Natural killer cell (primary cell): ENCODE measurements around the gene GRM5. TPM values are rescaled to one million over a fixed set of nuclear protein-coding genes. Genes with fewer than 3 reads are reported as not detected.
A peak's percentile ranks its signal among the peaks of the same experiment; 100 is the strongest.

Experiments used
- ATAC-seq, 3 donors: fragments of 150-1000 bp in 2 of 3; fragments of 200-7000 bp in 1 of 3; cut with Tn5 transposase; 1 replicate in 1 of 3; 2 replicates in 2 of 3; pipeline ENCODE4 v1.10.0; 2021; ENCODE audit warnings: mild to moderate bottlenecking in 2 of 3, moderate library complexity in 2 of 3
- DNase-seq, 2 donors: peaks; one replicate each; pipeline versions ENCODE4 v3.0.0 to v3.0.0-alpha.2; 2013 to 2021; ENCODE audit warnings: mixed read lengths in 1 of 2
- H3K27ac ChIP-seq: one replicate; pipeline ENCODE4 v1.5.1; 2013; ENCODE audit warnings: mild to moderate bottlenecking, low read length
- H3K27me3 ChIP-seq: one replicate; pipeline ENCODE4 v1.6.1; 2013; ENCODE audit warnings: low read length; ENCODE audit not compliant: control insufficient read depth, insufficient read depth
- H3K36me3 ChIP-seq: one replicate; pipeline ENCODE4 v1.6.1; 2013; ENCODE audit warnings: low read length; ENCODE audit not compliant: control insufficient read depth, insufficient read depth
- H3K4me1 ChIP-seq: one replicate; pipeline ENCODE4 v1.6.1; 2013; ENCODE audit warnings: low read length; ENCODE audit not compliant: control insufficient read depth, insufficient read depth
- H3K4me3 ChIP-seq: one replicate; pipeline ENCODE4 v1.5.1; 2013; ENCODE audit warnings: low read length
- H3K9me3 ChIP-seq: one replicate; pipeline ENCODE4 v1.6.1; 2013; ENCODE audit warnings: low read length; ENCODE audit not compliant: control insufficient read depth, insufficient read depth
- H3K27ac Mint-ChIP-seq, 2 donors: one replicate each; pipeline ENCODE4 v1.8.0; 2022; ENCODE audit warnings: mild to moderate bottlenecking in 2 of 2, mixed read lengths in 2 of 2, moderate library complexity in 1 of 2
- H3K27me3 Mint-ChIP-seq, 2 donors: one replicate each; pipeline ENCODE4 v1.8.0; 2022; ENCODE audit warnings: low read depth in 2 of 2, mixed read lengths in 2 of 2
- H3K36me3 Mint-ChIP-seq: one replicate; pipeline ENCODE4 v1.8.0; 2022; ENCODE audit warnings: mixed read lengths
- H3K4me1 Mint-ChIP-seq, 2 donors: one replicate each; pipeline ENCODE4 v1.8.0; 2022; ENCODE audit warnings: mixed read lengths in 2 of 2
- H3K4me3 Mint-ChIP-seq: one replicate; pipeline ENCODE4 v1.8.0; 2022; ENCODE audit warnings: mild to moderate bottlenecking, moderate library complexity, mixed read lengths
- H3K9me3 Mint-ChIP-seq, 2 donors: one replicate each; pipeline ENCODE4 v1.8.0; 2022; ENCODE audit warnings: mixed read lengths in 2 of 2
- CTCF ChIP-seq: fragments of 200-600 bp; IDR thresholded peaks from one replicate; pipeline ENCODE4 v1.8.0; 2022; ENCODE audit warnings: antibody characterized with exemption
- WGBS: methylation state at CpG from one replicate; pipeline ENCODE4 v1.1.7; 2013; ENCODE audit warnings: missing lambda C conversion rate; ENCODE audit not compliant: insufficient coverage; 5-methylcytosine and 5-hydroxymethylcytosine counted together
- intact Hi-C: fragments of 100-400 bp; cut with micrococcal nuclease; formaldehyde crosslinking; loops from one replicate; pipeline ENCODE4 v1.14.2; 2022
- total RNA-seq, 4 donors: library from RNA; stranded (reverse); fragments of 120-200 nt in 1 of 4; gene quantifications; one replicate each; pipeline versions ENCODE4 v1.2.3 to v1.2.4, GENCODE V29; 2013 to 2022

GRM5 gene
- total RNA-seq, 3 donors from 2014 or later (not counting 1 experiment from before 2014, with no cell fraction given): not detected

- H3K36me3 ChIP-seq: no peaks in the 10 kb centered on the region
- Mint-ChIP-seq H3K4me3 (peak overlapping the region; percentile 21), H3K4me1 (no peaks in the 10 kb centered on the region), H3K27me3 (no peaks in the 10 kb centered on the region), H3K9me3 (peaks cover 4% of the 10 kb centered on the region in 2 donors), H3K36me3 (peaks cover 5% of the 10 kb centered on the region), H3K27ac (no peak overlapping the region)
- 65% methylated on average over 2 of the region's 2 CpGs for WGBS
- TF ChIP-seq CTCF: no peak
- intact Hi-C loops: no loop called here
- ATAC-seq (peak in 2 of 3 donors; percentile 26 to 63), DNase-seq (no peak)
- H3K27me3 ChIP-seq: no peaks in the 10 kb centered on the region
- H3K9me3 ChIP-seq: no peaks in the 10 kb centered on the region
- H3K4me3 ChIP-seq: no peak overlapping the region
- H3K4me1 ChIP-seq: no peaks in the 10 kb centered on the region
- no peak overlapping the region for H3K27ac ChIP-seq
These were observed 264.2 kb downstream of the GRM5 start for GRCh38 chr11:88801484-88802123.

- Histone ChIP-seq H3K4me3 (no peak overlapping the region), H3K36me3 (no peaks in the 10 kb centered on the region), H3K27me3 (no peaks in the 10 kb centered on the region), H3K9me3 (no peaks in the 10 kb centered on the region), H3K4me1 (no peaks in the 10 kb centered on the region), H3K27ac (no peak overlapping the region)
- Mint-ChIP-seq H3K4me3 (no peak overlapping the region), H3K4me1 (no peaks in the 10 kb centered on the region), H3K27me3 (no peaks in the 10 kb centered on the region), H3K36me3 (no peaks in the 10 kb centered on the region), H3K27ac (no peak overlapping the region), H3K9me3 (peaks cover 2 to 4% of the 10 kb centered on the region in 2 donors)
- WGBS: 86% methylated on average over 1 of the region's 1 CpG
- ATAC-seq: no peak
- DNase-seq: no peak
- intact Hi-C loops: no loop called here
- no peak for TF ChIP-seq CTCF
These were observed 265.8 kb downstream of the GRM5 start for GRCh38 chr11:88799771-88800500.

GRCh38 chr11:88790182-88790581, 275.6 kb downstream of the GRM5 start:
- H3K27ac Mint-ChIP-seq: no peak overlapping the region
- DNase-seq: no peak
- H3K9me3 ChIP-seq: no peaks in the 10 kb centered on the region
- H3K4me3 ChIP-seq: no peak overlapping the region
- H3K4me3 Mint-ChIP-seq: no peak overlapping the region
- H3K4me1 Mint-ChIP-seq: no peaks in the 10 kb centered on the region
- no peaks in the 10 kb centered on the region for H3K4me1 ChIP-seq
- no peak for ATAC-seq
- no peaks in the 10 kb centered on the region for H3K27me3 Mint-ChIP-seq
- no peaks in the 10 kb centered on the region for H3K36me3 Mint-ChIP-seq
- no peak overlapping the region for H3K27ac ChIP-seq
- intact Hi-C loops: no loop called here
- H3K9me3 Mint-ChIP-seq: peaks cover 7 to 9% of the 10 kb centered on the region in 2 donors
- no peaks in the 10 kb centered on the region for H3K27me3 ChIP-seq
- TF ChIP-seq CTCF: no peak
- H3K36me3 ChIP-seq: no peaks in the 10 kb centered on the region
